ENCODE results near the gene LCA5L.

The LCA5L gene

GRCh38 chr21:39384674-39385298 lies 60.8 kb downstream of the LCA5L start:
- TF ChIP-seq CTCF (IDR thresholded peaks at IDR 0.05), result no peak

GRCh38 chr21:39381009-39381408 lies 64.6 kb downstream of the LCA5L start:
- TF ChIP-seq CTCF (IDR thresholded peaks at IDR 0.05), result no peak

- no peak for TF ChIP-seq CTCF (IDR thresholded peaks at IDR 0.05)
These were observed 65.3 kb downstream of the LCA5L start for GRCh38 chr21:39379986-39380891.

GRCh38 chr21:39377444-39378050 lies 68.0 kb downstream of the LCA5L start:
- no peak for TF ChIP-seq CTCF (IDR thresholded peaks at IDR 0.05)

- TF ChIP-seq CTCF (IDR thresholded peaks at IDR 0.05), result no peak
These were observed 70.1 kb downstream of the LCA5L start for GRCh38 chr21:39375446-39375845.

- no peak for TF ChIP-seq CTCF (IDR thresholded peaks at IDR 0.05)
These were observed 71.5 kb downstream of the LCA5L start for GRCh38 chr21:39374046-39374445.

- TF ChIP-seq CTCF (IDR thresholded peaks at IDR 0.05), result 0 out of 2 replicates have a peak, but pooled peaks have one; percentile 32
These were observed 71.9 kb downstream of the LCA5L start for GRCh38 chr21:39373634-39374033.

All from LNCAP (cell line).